ENCODE measurements around the gene ZBTB40.

GRCh38 chr1:22494144-22494543 lies 42.5 kb downstream of the ZBTB40 start:
- TF ChIP-seq EZH2 (IDR thresholded peaks at IDR 0.05; ENCODE audit: low read depth): no peak
- TF ChIP-seq CTCF (conservative IDR thresholded peaks at IDR 0.05): no peak
